ENCODE measurements around the gene PERM1.
"Not testable (repeated sequence)": the region's sequence is repeated elsewhere in the genome, so short reads cannot be mapped to it uniquely, and the experiment has no call there.

The PERM1 gene

DNA sequence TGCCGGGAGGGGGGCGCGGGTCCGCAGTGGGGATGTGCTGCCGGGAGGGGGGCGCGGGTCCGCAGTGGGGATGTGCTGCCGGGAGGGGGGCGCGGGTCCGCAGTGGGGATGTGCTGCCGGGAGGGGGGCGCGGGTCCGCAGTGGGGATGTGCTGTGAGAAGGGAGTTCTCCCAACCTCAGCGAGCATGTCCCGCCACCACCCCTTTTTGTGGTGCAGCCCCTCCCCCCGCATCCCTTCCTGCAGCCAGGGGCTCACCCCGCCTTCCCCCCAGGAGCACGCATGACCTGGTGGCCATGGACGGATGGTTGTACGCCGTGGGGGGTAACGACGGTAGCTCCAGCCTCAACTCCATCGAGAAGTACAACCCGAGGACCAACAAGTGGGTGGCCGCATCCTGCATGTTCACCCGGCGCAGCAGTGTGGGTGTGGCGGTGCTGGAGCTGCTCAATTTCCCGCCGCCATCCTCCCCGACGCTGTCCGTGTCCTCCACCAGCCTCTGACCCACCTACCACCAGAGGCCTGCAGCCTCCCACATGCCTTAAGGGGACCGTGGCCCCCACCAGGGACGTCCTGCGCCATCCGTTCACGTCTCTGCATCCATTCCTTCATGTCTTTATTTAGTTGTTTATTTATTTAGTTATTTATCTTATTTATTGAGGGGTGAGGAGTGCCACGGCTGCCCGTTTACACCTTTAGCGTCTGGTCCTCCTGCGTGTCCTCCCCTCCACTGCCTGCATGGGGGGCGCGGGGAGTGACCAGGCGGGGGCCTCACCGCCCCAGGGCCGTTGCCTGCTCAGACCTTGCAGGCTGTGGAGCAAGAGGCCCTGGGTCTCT, 17.0 kb downstream of the PERM1 start:
- no peak for DNase-seq

- no peak for DNase-seq
Observed at GRCh38 chr1:963746-964525, 18.0 kb downstream of the PERM1 start.

GRCh38 chr1:963301-963651, 18.6 kb downstream of the PERM1 start:
- no peak for DNase-seq

- no peak for DNase-seq
Observed at GRCh38 chr1:962381-963300, 19.3 kb downstream of the PERM1 start.

GRCh38 chr1:961132-961669, 20.7 kb downstream of the PERM1 start:
- DNase-seq = no peak

DNA sequence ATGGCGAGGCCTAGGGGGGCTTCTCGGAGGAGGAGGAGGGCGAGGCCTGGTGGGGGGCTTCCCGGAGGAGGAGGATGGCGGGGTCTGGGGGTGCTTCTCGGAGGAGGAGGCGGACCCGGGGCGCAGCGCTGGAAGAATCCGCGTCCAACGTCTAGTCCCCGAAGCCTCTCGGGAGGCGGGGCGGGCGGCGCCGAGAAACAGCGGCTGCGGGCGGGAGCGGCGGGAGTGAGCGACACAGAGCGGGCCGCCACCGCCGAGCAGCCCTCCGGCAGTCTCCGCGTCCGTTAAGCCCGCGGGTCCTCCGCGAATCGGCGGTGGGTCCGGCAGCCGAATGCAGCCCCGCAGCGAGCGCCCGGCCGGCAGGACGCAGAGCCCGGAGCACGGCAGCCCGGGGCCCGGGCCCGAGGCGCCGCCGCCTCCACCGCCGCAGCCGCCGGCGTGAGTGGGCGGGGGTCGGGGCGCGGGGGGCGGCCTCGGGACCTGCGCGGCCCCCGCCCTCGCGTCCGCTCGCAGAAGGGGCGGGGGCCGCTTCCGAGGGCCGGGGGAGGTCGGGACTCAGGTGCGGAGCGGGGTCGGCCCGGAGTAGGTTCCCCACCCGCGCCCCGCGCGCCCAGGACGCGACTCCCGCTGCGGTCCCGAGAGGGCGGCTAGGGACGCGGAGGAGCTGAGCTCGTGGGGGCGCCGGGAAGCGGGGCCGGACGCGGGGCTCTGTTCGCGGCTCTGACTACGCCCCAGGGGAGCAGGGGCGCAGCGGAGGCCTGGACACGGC, 21.3 kb downstream of the PERM1 start, which contains the start of gene KLHL17:
KLHL17 (plus strand) TSS at position 222 of the 769 bp plus-strand sequence; CDS start at position 332, 110 bp downstream.
- peak; percentile 51 to 81 for DNase-seq

GRCh38 chr1:959731-960362, 22.0 kb downstream of the PERM1 start:
- no peak for DNase-seq

GRCh38 chr1:958823-959730, 22.8 kb downstream of the PERM1 start, which contains the start of gene NOC2L:
TSS of gene NOC2L (minus strand) at chr1:959256. CDS start at chr1:959240, 16 bp downstream.
- peak; percentile 78 to 97 for DNase-seq

DNA sequence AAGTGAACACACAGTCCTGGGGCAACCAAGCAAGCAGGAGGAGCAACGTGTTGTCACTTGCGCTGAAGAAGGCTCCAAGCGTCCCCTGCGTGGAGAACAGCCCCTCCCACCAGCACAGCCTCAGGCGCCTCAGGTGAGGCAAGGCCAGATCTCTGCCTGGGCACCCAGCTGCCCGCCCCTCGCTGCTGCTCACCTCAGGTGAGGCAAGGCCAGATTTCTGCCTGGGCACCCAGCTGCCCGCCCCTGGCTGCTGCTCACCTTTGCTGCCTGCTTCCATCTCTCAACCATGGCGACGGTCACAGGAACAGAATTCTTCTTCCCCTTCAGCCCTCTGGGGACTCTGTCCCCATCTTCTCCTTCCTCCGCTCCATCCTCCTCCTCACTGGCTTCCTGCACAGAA, 25.3 kb downstream of the PERM1 start:
- no peak for DNase-seq

GRCh38 chr1:955474-955873, 26.4 kb downstream of the PERM1 start:
- DNase-seq = peak in 1 of 2 donors; percentile 10

DNA sequence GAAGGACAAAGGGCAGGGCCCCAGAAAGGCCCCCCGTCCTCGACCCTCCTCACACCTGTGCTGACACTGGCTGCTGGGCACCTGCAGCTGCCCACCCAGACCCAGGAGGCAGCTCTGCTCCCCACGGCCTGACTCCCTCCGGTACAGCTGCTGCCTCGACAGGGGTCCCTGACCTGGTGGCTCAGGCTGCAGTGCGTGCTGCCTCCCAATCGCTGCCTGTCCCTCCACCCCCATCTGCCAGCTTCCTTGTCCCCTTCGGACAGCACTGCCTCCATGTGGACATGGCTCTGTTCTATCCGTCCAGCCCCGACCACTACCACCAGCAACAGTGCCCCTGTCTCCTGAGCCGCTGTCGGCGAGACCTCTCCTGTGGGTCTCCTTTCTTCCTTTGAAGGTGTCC, 27.0 kb downstream of the PERM1 start:
- DNase-seq = no peak

GRCh38 chr1:953524-954320, 28.2 kb downstream of the PERM1 start:
- DNase-seq = no peak

- DNase-seq = no peak
Observed at GRCh38 chr1:952603-953002, 29.3 kb downstream of the PERM1 start.

DNA sequence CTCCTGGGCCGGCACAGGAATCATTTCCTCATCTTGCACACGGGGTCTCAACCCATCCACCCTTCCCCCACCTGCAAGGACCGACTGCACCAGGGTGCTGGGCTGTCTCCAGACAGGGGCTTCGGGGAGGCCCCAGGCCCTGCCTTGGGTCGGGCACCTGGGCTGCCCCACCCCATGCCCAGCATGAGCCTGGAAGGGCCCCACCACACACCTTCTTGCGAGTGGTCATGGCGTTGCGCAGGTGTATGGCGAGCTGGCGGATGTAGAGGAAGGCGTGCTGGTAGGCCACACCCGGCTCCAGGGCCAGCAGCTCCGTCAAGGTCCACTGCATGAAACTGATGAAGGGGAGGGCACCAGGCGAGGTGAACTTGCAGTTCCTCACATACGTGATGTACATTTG, 29.7 kb downstream of the PERM1 start:
- DNase-seq = no peak

GRCh38 chr1:951364-951763, 30.5 kb downstream of the PERM1 start:
- no peak for DNase-seq

DNA sequence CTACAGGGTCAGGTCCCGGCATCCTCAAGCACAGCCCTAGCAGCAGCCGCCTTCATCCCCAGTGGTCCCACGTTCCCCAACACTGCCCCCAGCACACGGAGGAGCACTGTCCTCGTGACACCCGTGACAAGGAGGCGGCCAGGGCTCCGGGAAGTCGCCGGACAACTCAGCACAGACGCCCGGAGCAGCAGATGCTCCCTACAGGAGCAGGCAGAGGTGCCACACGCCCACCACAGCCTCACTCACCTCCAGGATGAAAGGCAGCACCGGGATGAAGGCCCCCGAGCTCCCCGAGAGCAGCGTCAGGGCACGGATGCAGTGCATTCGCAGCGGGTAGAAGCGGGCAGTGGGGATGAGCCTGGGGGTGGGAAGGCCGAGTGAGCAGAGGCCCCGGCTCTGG, 31.0 kb downstream of the PERM1 start:
- DNase-seq = no peak

GRCh38 chr1:950268-950667, 31.6 kb downstream of the PERM1 start:
- no peak for DNase-seq

DNA sequence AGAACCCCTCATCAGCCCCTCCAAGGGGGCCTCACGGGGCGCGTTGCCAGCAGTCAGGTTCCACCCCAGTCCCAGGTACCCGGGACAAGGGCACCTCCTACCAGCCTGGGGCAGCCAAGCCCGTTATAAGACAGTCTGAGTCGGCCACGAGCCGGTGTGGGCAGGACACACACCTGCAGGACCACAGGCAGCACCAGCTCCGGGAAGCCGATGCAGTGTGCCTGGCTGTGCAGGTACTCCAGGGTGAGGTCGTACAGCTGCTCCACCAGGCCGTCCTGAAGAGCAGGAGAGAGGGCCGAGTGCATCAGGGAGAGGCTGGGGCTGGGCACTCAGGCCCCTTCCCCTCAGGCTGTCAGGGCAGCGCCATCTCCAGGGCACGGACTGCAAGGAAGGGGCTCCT, 33.9 kb downstream of the PERM1 start:
- no peak for DNase-seq

- not testable (repeated sequence) for DNase-seq
Observed at GRCh38 chr1:946811-947210, 35.1 kb downstream of the PERM1 start.

Data from inflammatory macrophage treated with lipopolysaccharide for 1 hour (primary cell).